H9 (cell line): ENCODE measurements around the gene NSUN2. TPM values are rescaled to one million over a fixed set of nuclear protein-coding genes. Genes with fewer than 3 reads are reported as not detected.
A peak's percentile ranks its signal among the peaks of the same experiment; 100 is the strongest.
"Not testable (repeated sequence)": the region's sequence is repeated elsewhere in the genome, so short reads cannot be mapped to it uniquely, and the experiment has no call there.

Experiments
- DNase-seq: peaks from one replicate; pipeline ENCODE4 v3.0.0-alpha.2; 2017
- H2AFZ ChIP-seq: one replicate; pipeline ENCODE4 v1.6.1; 2013; ENCODE audit warnings: mild to moderate bottlenecking, low read length, control low read depth, moderate library complexity
- H2AK5ac ChIP-seq: 2 replicates; pipeline ENCODE4 v1.6.1; 2013; ENCODE audit warnings: low read length, control low read depth, mixed read lengths; ENCODE audit not compliant: insufficient read length
- H2BK120ac ChIP-seq: one replicate; pipeline ENCODE4 v1.6.1; 2013; ENCODE audit warnings: low read depth, mild to moderate bottlenecking, low read length, control low read depth, inconsistent platforms; ENCODE audit not compliant: poor library complexity, severe bottlenecking
- H2BK12ac ChIP-seq: 2 replicates; pipeline ENCODE4 v1.6.1; 2013; ENCODE audit warnings: low read length, control low read depth, mixed read lengths, low read depth; ENCODE audit not compliant: insufficient read length
- H2BK15ac ChIP-seq: 2 replicates; pipeline ENCODE4 v1.6.1; 2013; ENCODE audit warnings: low read depth, low read length, control low read depth
- H2BK20ac ChIP-seq: one replicate; pipeline ENCODE4 v1.6.1; 2013; ENCODE audit warnings: low read depth, mild to moderate bottlenecking, low read length, control low read depth, inconsistent platforms; ENCODE audit not compliant: poor library complexity, severe bottlenecking
- H2BK5ac ChIP-seq: 2 replicates; pipeline ENCODE4 v1.6.1; 2013; ENCODE audit warnings: low read length, control low read depth, mixed read lengths; ENCODE audit not compliant: insufficient read length
- H3K14ac ChIP-seq: 2 replicates; pipeline ENCODE4 v1.6.1; 2013; ENCODE audit warnings: low read length, control low read depth; ENCODE audit not compliant: insufficient read depth
- H3K18ac ChIP-seq: 2 replicates; pipeline ENCODE4 v1.6.1; 2013; ENCODE audit warnings: low read depth, mild to moderate bottlenecking, mixed read lengths, low read length, control low read depth; ENCODE audit not compliant: insufficient read length
- H3K23ac ChIP-seq: 2 replicates; pipeline ENCODE4 v1.6.1; 2013; ENCODE audit warnings: low read length, control low read depth, mixed read lengths, low read depth; ENCODE audit not compliant: insufficient read length
- H3K23me2 ChIP-seq: 2 replicates; pipeline ENCODE4 v1.6.1; 2013; ENCODE audit warnings: low read depth, mild to moderate bottlenecking, mixed read lengths, low read length, control low read depth; ENCODE audit not compliant: insufficient read length, poor library complexity, severe bottlenecking
- H3K27ac ChIP-seq: 2 replicates; pipeline ENCODE4 v1.5.1; 2013; ENCODE audit warnings: low read length, control low read depth, mixed read lengths, low read depth; ENCODE audit not compliant: insufficient read length
- H3K27me3 ChIP-seq: 2 replicates; pipeline ENCODE4 v1.6.1; 2013; ENCODE audit warnings: low read length, control low read depth, inconsistent platforms; ENCODE audit not compliant: insufficient read depth
- H3K4ac ChIP-seq: 2 replicates; pipeline ENCODE4 v1.6.1; 2013; ENCODE audit warnings: low read depth, mild to moderate bottlenecking, control low read depth, inconsistent platforms, low read length, moderate library complexity
- H3K4me1 ChIP-seq: 2 replicates; pipeline ENCODE4 v1.6.1; 2013; ENCODE audit warnings: low read length, control low read depth, inconsistent platforms; ENCODE audit not compliant: insufficient read depth
- H3K4me2 ChIP-seq: 2 replicates; pipeline ENCODE4 v1.6.1; 2013; ENCODE audit warnings: low read length, control low read depth, mixed read lengths; ENCODE audit not compliant: insufficient read length, insufficient read depth
- H3K56ac ChIP-seq: 2 replicates; pipeline ENCODE4 v1.6.1; 2013; ENCODE audit warnings: low read depth, mild to moderate bottlenecking, mixed read lengths, low read length, control low read depth; ENCODE audit not compliant: insufficient read length
- H3K79me1 ChIP-seq: 2 replicates; pipeline ENCODE4 v1.6.1; 2013; ENCODE audit warnings: low read depth, mild to moderate bottlenecking, moderate library complexity, low read length, control low read depth, inconsistent platforms; ENCODE audit not compliant: insufficient read depth, poor library complexity, severe bottlenecking
- H3K79me2 ChIP-seq: 2 replicates; pipeline ENCODE4 v1.6.1; 2013; ENCODE audit warnings: low read length, control low read depth, inconsistent platforms; ENCODE audit not compliant: insufficient read depth
- H3K9ac ChIP-seq: 2 replicates; pipeline ENCODE4 v1.6.1; 2013; ENCODE audit warnings: low read length, control low read depth, mixed read lengths; ENCODE audit not compliant: insufficient read length; ENCODE audit errors: extremely low read depth
- H3K9me3 ChIP-seq: one replicate; pipeline ENCODE4 v1.6.1; 2013; ENCODE audit warnings: low read depth, low read length, inconsistent platforms; ENCODE audit not compliant: control insufficient read depth
- H3T11ph ChIP-seq: one replicate; pipeline ENCODE4 v1.6.1; 2013; ENCODE audit warnings: mild to moderate bottlenecking, low read length, control low read depth, inconsistent platforms
- H4K20me1 ChIP-seq: one replicate; pipeline ENCODE4 v1.6.1; 2013; ENCODE audit not compliant: control insufficient read depth, insufficient read length, insufficient read depth
- H4K5ac ChIP-seq: 2 replicates; pipeline ENCODE4 v1.6.1; 2013; ENCODE audit warnings: low read depth, mild to moderate bottlenecking, mixed read lengths, low read length, control low read depth; ENCODE audit not compliant: insufficient read length
- H4K8ac ChIP-seq: replicated peaks from 2 replicates; pipeline ENCODE4 v1.6.1; 2013; ENCODE audit warnings: low read length, control low read depth, mixed read lengths, low read depth; ENCODE audit not compliant: insufficient read length
- H4K91ac ChIP-seq: 2 replicates; pipeline ENCODE4 v1.6.1; 2013; ENCODE audit warnings: low read depth, mild to moderate bottlenecking, moderate library complexity, mixed read lengths, low read length, control low read depth; ENCODE audit not compliant: insufficient read length
- H3K27ac Mint-ChIP-seq, 3 experiments: 2 replicates in 2 of 3; 3 replicates in 1 of 3; pipeline ENCODE4 v1.8.0; 2020 to 2021; ENCODE audit warnings: mixed read lengths in 3 of 3, mild to moderate bottlenecking in 1 of 3, moderate library complexity in 1 of 3
- H3K27me3 Mint-ChIP-seq: 2 replicates; pipeline ENCODE4 v1.8.0; 2021; ENCODE audit warnings: low read depth, mild to moderate bottlenecking, moderate library complexity, mixed read lengths
- H3K36me3 Mint-ChIP-seq, 3 experiments: 2 replicates in 2 of 3; 3 replicates in 1 of 3; pipeline ENCODE4 v1.8.0; 2020 to 2021; ENCODE audit warnings: low read depth in 3 of 3, mixed read lengths in 3 of 3; ENCODE audit not compliant: insufficient read depth in 1 of 3
- H3K4me1 Mint-ChIP-seq, 2 experiments: 2 replicates each; pipeline ENCODE4 v1.8.0; 2020; ENCODE audit warnings: mixed read lengths in 2 of 2
- H3K4me3 Mint-ChIP-seq, 2 experiments: 2 replicates in 1 of 2; 3 replicates in 1 of 2; pipeline ENCODE4 v1.8.0; 2020 to 2021; ENCODE audit warnings: mild to moderate bottlenecking in 2 of 2, mixed read lengths in 2 of 2, moderate library complexity in 1 of 2
- H3K9me3 Mint-ChIP-seq, 2 experiments: 2 replicates in 1 of 2; 3 replicates in 1 of 2; pipeline ENCODE4 v1.8.0; 2020; ENCODE audit warnings: mild to moderate bottlenecking in 2 of 2, mixed read lengths in 2 of 2, moderate library complexity in 1 of 2
- CTCF ChIP-seq: fragments of 200-600 bp; sonication (generic); conservative IDR thresholded peaks from 3 replicates; pipeline ENCODE4 v1.8.0; 2021; ENCODE audit warnings: antibody characterized with exemption, mild to moderate bottlenecking
- WGBS: extraction: QIAGEN DNeasy Blood & Tissue Kit; methylation state at CpG from one replicate; pipeline ENCODE4 v1.1.7; 2013; ENCODE audit warnings: missing lambda C conversion rate, low lambda C conversion rate, mixed read lengths; ENCODE audit not compliant: insufficient read length; ENCODE audit errors: extremely low coverage; 5-methylcytosine and 5-hydroxymethylcytosine counted together
- total RNA-seq: library from RNA; stranded (reverse); gene quantifications from 2 replicates; pipeline ENCODE4 v1.2.1, GENCODE V29; 2021

The NSUN2 gene
- total RNA-seq, 1 experiment from 2014 or later: 115 TPM

- H3K4me2 ChIP-seq: no peak overlapping the region
- H3K36me3 Mint-ChIP-seq: peaks cover 0 to 13% (median 5%) of the 10 kb centered on the region in 3 experiments; a peak in 5 of 7 replicates
- H4K8ac ChIP-seq: no peak overlapping the region
- H4K91ac ChIP-seq: no peak overlapping the region
- no peaks in the 10 kb centered on the region for H4K20me1 ChIP-seq
- WGBS: no CpG with 5 or more reads among the region's 10 CpGs
- H3K27me3 ChIP-seq: no peaks in the 10 kb centered on the region
- H2AK5ac ChIP-seq: no peak overlapping the region
- peak overlapping the region in 1 of 2 experiments; percentile 16; a peak in 1 of 5 replicates for H3K4me3 Mint-ChIP-seq
- no peak overlapping the region for H3K56ac ChIP-seq
- no peaks in the 10 kb centered on the region for H3K23me2 ChIP-seq
- H2BK5ac ChIP-seq: no peak overlapping the region
- H3K79me1 ChIP-seq: no peaks in the 10 kb centered on the region
- H3K23ac ChIP-seq: no peak overlapping the region
- no peaks in the 10 kb centered on the region for H3K27me3 Mint-ChIP-seq
- H2BK120ac ChIP-seq: no peak overlapping the region
- no peak overlapping the region for H3K14ac ChIP-seq
- no peak overlapping the region for H4K5ac ChIP-seq
- no peak overlapping the region for H2BK20ac ChIP-seq
- H2AFZ ChIP-seq: no peak overlapping the region
- H3K4me1 ChIP-seq: no peaks in the 10 kb centered on the region; the same call in 1 of the 2 replicates
- H3K9me3 Mint-ChIP-seq: no peaks in the 10 kb centered on the region
- H3K9me3 ChIP-seq: no peaks in the 10 kb centered on the region
- no peak overlapping the region for H3K27ac Mint-ChIP-seq
- H3T11ph ChIP-seq: no peak overlapping the region
- H3K4ac ChIP-seq: no peak overlapping the region
- H2BK15ac ChIP-seq: no peak overlapping the region
- H2BK12ac ChIP-seq: no peak overlapping the region
- DNase-seq: peak; percentile 53
- H3K27ac ChIP-seq: no peak overlapping the region
- H3K18ac ChIP-seq: no peak overlapping the region
- no peaks in the 10 kb centered on the region for H3K79me2 ChIP-seq
- H3K4me1 Mint-ChIP-seq: peaks cover 23 to 26% of the 10 kb centered on the region in 2 experiments
- no peak for TF ChIP-seq CTCF
- H3K9ac ChIP-seq: no peak overlapping the region
Observed at GRCh38 chr5:6649186-6649585, 16.3 kb upstream of the NSUN2 start.

GRCh38 chr5:6645571-6646362 lies 12.9 kb upstream of the NSUN2 start:
- H3K4me1 ChIP-seq, H3K27me3 Mint-ChIP-seq, DNase-seq, H4K91ac ChIP-seq, H3K79me2 ChIP-seq, H2BK5ac ChIP-seq, H4K8ac ChIP-seq, H2AFZ ChIP-seq, H2AK5ac ChIP-seq, H3K9me3 Mint-ChIP-seq, H3K4ac ChIP-seq, H3K23ac ChIP-seq, H3K27ac ChIP-seq, H3K27me3 ChIP-seq, H3K18ac ChIP-seq, H3K9me3 ChIP-seq, H2BK12ac ChIP-seq, H4K20me1 ChIP-seq, H3K14ac ChIP-seq, H3K9ac ChIP-seq, H3K27ac Mint-ChIP-seq, H2BK20ac ChIP-seq, H2BK120ac ChIP-seq, H3K4me3 Mint-ChIP-seq, H3K4me2 ChIP-seq, H3K56ac ChIP-seq, H2BK15ac ChIP-seq, H3K23me2 ChIP-seq, H3T11ph ChIP-seq, H3K79me1 ChIP-seq, H4K5ac ChIP-seq: not testable (repeated sequence)
- H3K4me1 Mint-ChIP-seq: peaks cover 20 to 22% of the 10 kb centered on the region in 2 experiments
- WGBS: no CpG with 5 or more reads among the region's 11 CpGs
- peaks cover 0 to 10% (median 3%) of the 10 kb centered on the region in 3 experiments; a peak in 5 of 7 replicates for H3K36me3 Mint-ChIP-seq
